Measurements from ENCODE around the gene BRK1. TPM values are rescaled to one million over a fixed set of nuclear protein-coding genes. Genes with fewer than 3 reads are reported as not detected.

Gene BRK1
- total RNA-seq, 1 experiment from 2014 or later: 59.0 TPM

Other genes with a start within 250 kb of the BRK1 start
- not detected in 2 replicates for gene CIDEC, start 235.4 kb upstream of the BRK1 start, total RNA-seq (2014; rRNA removed; shearing (Covaris generic))
- 22.7 and 22.8 TPM in 2 replicates for gene JAGN1, start 225.1 kb upstream of the BRK1 start, total RNA-seq (2014; rRNA removed; shearing (Covaris generic))
- 0.06 and 0.18 TPM in 2 replicates for gene IL17RE, start 212.8 kb upstream of the BRK1 start, total RNA-seq (2014; rRNA removed; shearing (Covaris generic))
- gene IL17RC, start 198.6 kb upstream of the BRK1 start, total RNA-seq (2014; rRNA removed; shearing (Covaris generic)): 6.7 and 9.5 TPM in 2 replicates
- 9.9 and 12.4 TPM in 2 replicates for gene CRELD1, start 181.8 kb upstream of the BRK1 start, total RNA-seq (2014; rRNA removed; shearing (Covaris generic))
- gene PRRT3, start 163.3 kb upstream of the BRK1 start, total RNA-seq (2014; rRNA removed; shearing (Covaris generic)): 0.46 and 0.57 TPM in 2 replicates
- gene EMC3, start 128.8 kb upstream of the BRK1 start, total RNA-seq (2014; rRNA removed; shearing (Covaris generic)): 37.7 and 57.8 TPM in 2 replicates
- gene FANCD2, start 89.2 kb upstream of the BRK1 start, total RNA-seq (2014; rRNA removed; shearing (Covaris generic)): 48.5 and 51.9 TPM in 2 replicates
- gene FANCD2OS, start 7.4 kb upstream of the BRK1 start, total RNA-seq (2014; rRNA removed; shearing (Covaris generic)): not detected in 2 replicates
- gene VHL, start 26.1 kb downstream of the BRK1 start, total RNA-seq (2014; rRNA removed; shearing (Covaris generic)): 23.8 and 25.0 TPM in 2 replicates
- 12.7 and 13.3 TPM in 2 replicates for gene IRAK2, start 49.2 kb downstream of the BRK1 start, total RNA-seq (2014; rRNA removed; shearing (Covaris generic))
- 5.0 and 5.9 TPM in 2 replicates for gene TATDN2, start 132.8 kb downstream of the BRK1 start, total RNA-seq (2014; rRNA removed; shearing (Covaris generic))
- not detected in 2 replicates for gene GHRL, start 177.3 kb downstream of the BRK1 start, total RNA-seq (2014; rRNA removed; shearing (Covaris generic))
- gene SEC13, start 205.4 kb downstream of the BRK1 start, total RNA-seq (2014; rRNA removed; shearing (Covaris generic)): 119 and 137 TPM in 2 replicates

Measured in Daoy (cell line).